Upper lobe of left lung (tissue), 6 donors: ENCODE results near the gene PTPRK. TPM values are rescaled to one million over a fixed set of nuclear protein-coding genes. Genes with fewer than 3 reads are reported as not detected.

ENCODE experiments used
- ATAC-seq, 2 donors: fragments of 200-7000 bp; cut with Tn5 transposase; one replicate each; pipeline ENCODE4 v1.9.1; 2022; ENCODE audit warnings: mild to moderate bottlenecking in 2 of 2, moderate library complexity in 2 of 2; ENCODE audit not compliant: low FRiP score in 2 of 2
- DNase-seq, 2 donors: peaks; one replicate each; pipeline ENCODE4 v3.0.0-alpha.2; 2019 to 2020
- H3K27ac ChIP-seq, 4 donors: fragments of 200-600 bp; sonication (generic); one replicate each; pipeline ENCODE4 v1.5.1; 2016 to 2019
- H3K27me3 ChIP-seq, 4 donors: fragments of 200-600 bp; sonication (generic); one replicate each; pipeline ENCODE4 v1.5.1; 2017 to 2019
- H3K36me3 ChIP-seq, 4 donors: fragments of 200-600 bp; sonication (generic); one replicate each; pipeline ENCODE4 v1.5.1; 2016 to 2019
- H3K4me1 ChIP-seq, 4 donors: fragments of 200-600 bp; sonication (generic); one replicate each; pipeline ENCODE4 v1.5.1; 2018 to 2019
- H3K4me3 ChIP-seq, 4 donors: fragments of 200-600 bp; sonication (generic); one replicate each; pipeline ENCODE4 v1.5.1; 2017 to 2019; ENCODE audit warnings: mild to moderate bottlenecking in 2 of 4, moderate library complexity in 1 of 4
- H3K9me3 ChIP-seq, 4 donors: fragments of 200-600 bp; sonication (generic); one replicate each; pipeline ENCODE4 v1.5.1; 2018 to 2019
- CTCF ChIP-seq, 6 experiments: fragments of 450-650 bp in 4 of 6; fragments of 200-600 bp in 2 of 6; sonication (generic) in 2 of 6; IDR thresholded peaks; one replicate each; pipeline ENCODE4 v1.5.1; 2016 to 2019; ENCODE audit warnings: antibody characterized with exemption in 6 of 6
- EP300 ChIP-seq, 4 donors: sonication (generic); formaldehyde crosslinking; IDR thresholded peaks; one replicate each; pipeline ENCODE4 v1.5.1; 2017; ENCODE audit warnings: antibody characterized with exemption in 4 of 4, control low read depth in 2 of 4
- POLR2A ChIP-seq, 4 donors: fragments of 450-650 bp; IDR thresholded peaks; one replicate each; pipeline ENCODE4 v1.5.1; 2016 to 2017; ENCODE audit warnings: antibody characterized with exemption in 4 of 4, mild to moderate bottlenecking in 2 of 4
- POLR2AphosphoS5 ChIP-seq, 2 donors: sonication (generic); formaldehyde crosslinking; IDR thresholded peaks; one replicate each; pipeline ENCODE4 v1.5.1; 2017; ENCODE audit warnings: antibody characterized with exemption in 2 of 2
- WGBS, 2 donors: methylation state at CpG; one replicate each; pipeline ENCODE4 v1.1.5; 2017 to 2018; 5-methylcytosine and 5-hydroxymethylcytosine counted together
- total RNA-seq, 6 donors: library from RNA; depleted of rRNA in 4 of 6; stranded (reverse); fragments of >200 nt in 4 of 6; gene quantifications; one replicate each; pipeline versions ENCODE4 v1.1.0 to v1.2.1, GENCODE V29; 2016 to 2021
- donor health status: DM: no; HTN: no; CAD: no; lungs with moderate emphysema.
- donor health status: DM: no; HTN: yes; CAD: no; lungs with severe emphysema.

PTPRK gene
- total RNA-seq, 6 donors from 2014 or later: 42.7 to 97.4 (median 65.2) TPM

GRCh38 chr6:128186729-128187128 is 333.7 kb downstream of the PTPRK start:
- Histone ChIP-seq H3K9me3 (no peaks in the 10 kb centered on the region), H3K27ac (no peak overlapping the region), H3K4me1 (no peaks in the 10 kb centered on the region), H3K27me3 (no peaks in the 10 kb centered on the region), H3K4me3 (no peak overlapping the region), H3K36me3 (peaks cover 0 to 9% (median 3%) of the 10 kb centered on the region in 4 donors)
- ATAC-seq: no peak
- TF ChIP-seq POLR2AphosphoS5 (IDR thresholded peaks at IDR 0.05): no peak
- no peak for TF ChIP-seq EP300 (IDR thresholded peaks at IDR 0.05)
- no peak for TF ChIP-seq CTCF (IDR thresholded peaks at IDR 0.05)
- TF ChIP-seq POLR2A (IDR thresholded peaks at IDR 0.05): no peak
- DNase-seq: no peak
- WGBS, 2 donors: 88% methylated on average over 3 of the region's 3 CpGs

GRCh38 chr6:128179876-128180438 is 340.4 kb downstream of the PTPRK start:
- ATAC-seq (no peak), DNase-seq (no peak)
- Histone ChIP-seq H3K4me1 (no peaks in the 10 kb centered on the region), H3K9me3 (no peaks in the 10 kb centered on the region), H3K27ac (no peak overlapping the region), H3K36me3 (peaks cover 0 to 9% (median 3%) of the 10 kb centered on the region in 4 donors), H3K27me3 (no peaks in the 10 kb centered on the region), H3K4me3 (no peak overlapping the region)
- TF ChIP-seq POLR2AphosphoS5 (IDR thresholded peaks at IDR 0.05) (no peak), EP300 (IDR thresholded peaks at IDR 0.05) (no peak), CTCF (IDR thresholded peaks at IDR 0.05) (no peak), POLR2A (IDR thresholded peaks at IDR 0.05) (no peak)

GRCh38 chr6:128174724-128175123 is 345.7 kb downstream of the PTPRK start:
- no peak overlapping the region for H3K4me3 ChIP-seq
- no peak for TF ChIP-seq CTCF (IDR thresholded peaks at IDR 0.05)
- TF ChIP-seq POLR2AphosphoS5 (IDR thresholded peaks at IDR 0.05): no peak
- TF ChIP-seq EP300 (IDR thresholded peaks at IDR 0.05): no peak
- no peak for TF ChIP-seq POLR2A (IDR thresholded peaks at IDR 0.05)
- H3K27ac ChIP-seq: no peak overlapping the region
- H3K4me1 ChIP-seq: no peaks in the 10 kb centered on the region
- no peaks in the 10 kb centered on the region for H3K27me3 ChIP-seq
- H3K36me3 ChIP-seq: no peaks in the 10 kb centered on the region
- no peak for DNase-seq
- ATAC-seq: no peak
- no peaks in the 10 kb centered on the region for H3K9me3 ChIP-seq

DNA sequence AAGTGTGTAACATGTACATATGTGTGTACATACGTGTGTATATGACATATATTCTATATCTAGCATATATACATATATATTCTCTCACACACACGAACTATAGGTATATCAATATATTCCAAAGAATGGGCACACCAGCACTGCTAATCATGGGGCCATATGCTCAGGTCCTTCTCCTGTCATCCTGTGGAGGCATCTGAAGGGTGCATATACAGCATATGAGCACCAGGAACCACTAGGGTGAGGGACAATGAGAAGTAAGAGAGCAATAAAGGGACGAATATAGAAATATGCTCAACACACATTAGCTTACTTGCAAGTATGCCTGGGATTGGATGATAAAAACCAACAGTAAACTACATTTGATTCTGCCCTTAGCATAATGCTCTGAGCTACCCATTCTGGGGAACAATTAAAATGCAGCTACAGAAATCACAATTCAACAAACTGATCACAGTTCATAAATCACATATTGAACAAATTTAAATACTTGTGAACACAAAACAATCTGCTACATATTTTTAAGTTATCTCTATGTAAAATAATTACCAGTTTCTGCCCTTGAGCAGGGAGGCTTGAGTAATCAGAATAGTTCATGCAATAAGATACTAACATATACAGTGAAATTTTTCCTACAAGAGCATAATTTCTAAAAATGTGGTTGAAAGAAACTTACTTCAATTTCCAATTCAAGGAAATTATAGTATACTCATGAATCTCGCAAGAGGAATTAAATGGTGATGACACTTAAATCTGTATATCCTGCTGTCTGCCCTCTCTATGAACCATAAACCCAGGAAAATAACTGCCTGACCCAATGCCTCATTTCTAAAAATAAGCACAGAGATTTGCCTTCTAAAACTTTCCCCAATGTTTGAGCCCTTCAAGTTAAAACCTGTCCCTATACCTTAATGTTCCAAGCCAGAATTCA is 347.4 kb downstream of the PTPRK start:
- 82 to 84% methylated on average over 4 of the region's 4 CpGs for WGBS, 2 donors

More for the DNA sequence above, 347.4 kb downstream of the PTPRK start:
- Histone ChIP-seq H3K27ac (no peak overlapping the region), H3K9me3 (no peaks in the 10 kb centered on the region), H3K4me3 (no peak overlapping the region), H3K4me1 (no peaks in the 10 kb centered on the region), H3K27me3 (no peaks in the 10 kb centered on the region), H3K36me3 (no peaks in the 10 kb centered on the region)
- ATAC-seq: no peak
- TF ChIP-seq POLR2AphosphoS5 (IDR thresholded peaks at IDR 0.05): no peak
- no peak for TF ChIP-seq CTCF (IDR thresholded peaks at IDR 0.05)
- no peak for TF ChIP-seq EP300 (IDR thresholded peaks at IDR 0.05)
- TF ChIP-seq POLR2A (IDR thresholded peaks at IDR 0.05): no peak
- DNase-seq: no peak
